ENCODE measurements around the gene HTR1D. TPM values are rescaled to one million over a fixed set of nuclear protein-coding genes. Genes with fewer than 3 reads are reported as not detected.
"Not testable (repeated sequence)": the region's sequence is repeated elsewhere in the genome, so short reads cannot be mapped to it uniquely, and the experiment has no call there.

Gene HTR1D
- polyA plus RNA-seq, 1 donor from 2014 or later, result not detected

DNA sequence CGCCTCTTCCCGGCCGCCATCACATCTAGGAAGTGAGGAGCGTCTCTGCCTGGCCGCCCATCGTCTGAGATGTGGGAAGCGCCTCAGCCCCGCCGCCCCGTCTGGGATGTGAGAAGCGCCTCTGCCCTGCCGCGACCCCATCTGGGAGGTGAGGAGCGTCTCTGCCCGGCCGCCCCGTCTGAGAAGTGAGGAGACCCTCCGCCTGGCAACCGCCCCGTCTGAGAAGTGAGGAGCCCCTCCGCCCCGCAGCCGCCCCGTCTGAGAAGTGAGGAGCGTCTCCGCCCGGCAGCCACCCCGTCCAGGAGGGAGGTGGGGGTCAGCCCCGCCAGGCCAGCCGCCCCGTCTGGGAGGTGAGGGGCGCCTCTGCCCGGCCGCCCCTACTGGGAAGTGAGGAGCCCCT, 40.1 kb upstream of the HTR1D start:
- not testable (repeated sequence) for H3K9me3 ChIP-seq (ENCODE audit: low read length); H3F3A ChIP-seq (ENCODE audit: insufficient read depth, low read length, poor library complexity, severe bottlenecking); H3K4me2 ChIP-seq (ENCODE audit: low read length); H3K27ac ChIP-seq (ENCODE audit: low read length); H4K20me1 ChIP-seq (ENCODE audit: insufficient read depth); H3K36me3 ChIP-seq (ENCODE audit: insufficient read depth, low read length); H3K79me2 ChIP-seq (replicated peaks; ENCODE audit: insufficient read depth, low read length); H3K4me3 ChIP-seq (ENCODE audit: low read length); H3K9ac ChIP-seq (ENCODE audit: low read length); H3K9me2 ChIP-seq (ENCODE audit: insufficient read depth, low read length); H3K27me3 ChIP-seq (ENCODE audit: insufficient read depth, low read depth, low read length); H2AFZ ChIP-seq (ENCODE audit: low read depth, low read length)

DNA sequence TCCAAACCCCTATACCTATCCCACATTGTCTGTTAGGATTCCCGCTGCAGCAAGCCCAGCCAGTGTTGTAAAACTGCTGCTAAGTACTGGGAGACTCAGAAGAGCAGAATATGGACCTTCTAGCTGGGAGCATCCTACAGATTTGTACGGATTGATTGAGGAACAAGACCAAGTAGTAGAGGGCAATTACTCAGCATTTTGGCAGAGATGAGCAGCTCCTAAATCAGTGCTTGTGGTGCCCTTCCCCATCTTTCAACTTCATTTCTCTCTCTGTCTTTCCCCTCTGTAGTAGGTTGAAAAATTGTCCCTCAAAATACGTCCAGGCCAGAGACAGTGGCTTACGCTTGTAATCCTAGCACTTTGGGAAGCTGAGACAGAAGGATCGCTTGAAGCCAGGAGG, 37.3 kb upstream of the HTR1D start:
- Histone ChIP-seq H3K4me3 (ENCODE audit: low read length) (no peak overlapping the region), H3K4me2 (ENCODE audit: low read length) (no peak overlapping the region), H4K20me1 (ENCODE audit: insufficient read depth) (no peaks in the 10 kb centered on the region), H3K9ac (ENCODE audit: low read length) (no peak overlapping the region), H2AFZ (ENCODE audit: low read depth, low read length) (no peak overlapping the region), H3K9me3 (ENCODE audit: low read length) (no peaks in the 10 kb centered on the region), H3F3A (ENCODE audit: insufficient read depth, low read length, poor library complexity, severe bottlenecking) (no peaks in the 10 kb centered on the region), H3K79me2 (replicated peaks; ENCODE audit: insufficient read depth, low read length) (no peaks in the 10 kb centered on the region), H3K27ac (ENCODE audit: low read length) (no peak overlapping the region), H3K36me3 (ENCODE audit: insufficient read depth, low read length) (no peaks in the 10 kb centered on the region), H3K9me2 (ENCODE audit: insufficient read depth, low read length) (no peaks in the 10 kb centered on the region), H3K27me3 (ENCODE audit: insufficient read depth, low read depth, low read length) (no peaks in the 10 kb centered on the region)
- TF ChIP-seq POLR2AphosphoS5 (IDR thresholded peaks at IDR 0.05) (no peak), TAF1 (IDR thresholded peaks at IDR 0.05; ENCODE audit: low read depth) (no peak), RAD21 (conservative IDR thresholded peaks at IDR 0.05) (no peak), SMC3 (conservative IDR thresholded peaks at IDR 0.05; ENCODE audit: poor library complexity) (no peak), EZH2 (IDR thresholded peaks at IDR 0.05; ENCODE audit: borderline replicate concordance, insufficient read depth, low read length, poor library complexity, severe bottlenecking) (no peak), EP300 (conservative IDR thresholded peaks at IDR 0.05; ENCODE audit: poor library complexity, severe bottlenecking) (no peak), MXI1 (conservative IDR thresholded peaks at IDR 0.05; ENCODE audit: poor library complexity, severe bottlenecking) (no peak)
- TF ChIP-seq, protein P1, sequence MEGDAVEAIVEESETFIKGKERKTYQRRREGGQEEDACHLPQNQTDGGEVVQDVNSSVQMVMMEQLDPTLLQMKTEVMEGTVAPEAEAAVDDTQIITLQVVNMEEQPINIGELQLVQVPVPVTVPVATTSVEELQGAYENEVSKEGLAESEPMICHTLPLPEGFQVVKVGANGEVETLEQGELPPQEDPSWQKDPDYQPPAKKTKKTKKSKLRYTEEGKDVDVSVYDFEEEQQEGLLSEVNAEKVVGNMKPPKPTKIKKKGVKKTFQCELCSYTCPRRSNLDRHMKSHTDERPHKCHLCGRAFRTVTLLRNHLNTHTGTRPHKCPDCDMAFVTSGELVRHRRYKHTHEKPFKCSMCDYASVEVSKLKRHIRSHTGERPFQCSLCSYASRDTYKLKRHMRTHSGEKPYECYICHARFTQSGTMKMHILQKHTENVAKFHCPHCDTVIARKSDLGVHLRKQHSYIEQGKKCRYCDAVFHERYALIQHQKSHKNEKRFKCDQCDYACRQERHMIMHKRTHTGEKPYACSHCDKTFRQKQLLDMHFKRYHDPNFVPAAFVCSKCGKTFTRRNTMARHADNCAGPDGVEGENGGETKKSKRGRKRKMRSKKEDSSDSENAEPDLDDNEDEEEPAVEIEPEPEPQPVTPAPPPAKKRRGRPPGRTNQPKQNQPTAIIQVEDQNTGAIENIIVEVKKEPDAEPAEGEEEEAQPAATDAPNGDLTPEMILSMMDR (IDR thresholded peaks at IDR 0.05; ENCODE audit: poor library complexity, severe bottlenecking), result no peak
- TF ChIP-seq, protein P2, sequence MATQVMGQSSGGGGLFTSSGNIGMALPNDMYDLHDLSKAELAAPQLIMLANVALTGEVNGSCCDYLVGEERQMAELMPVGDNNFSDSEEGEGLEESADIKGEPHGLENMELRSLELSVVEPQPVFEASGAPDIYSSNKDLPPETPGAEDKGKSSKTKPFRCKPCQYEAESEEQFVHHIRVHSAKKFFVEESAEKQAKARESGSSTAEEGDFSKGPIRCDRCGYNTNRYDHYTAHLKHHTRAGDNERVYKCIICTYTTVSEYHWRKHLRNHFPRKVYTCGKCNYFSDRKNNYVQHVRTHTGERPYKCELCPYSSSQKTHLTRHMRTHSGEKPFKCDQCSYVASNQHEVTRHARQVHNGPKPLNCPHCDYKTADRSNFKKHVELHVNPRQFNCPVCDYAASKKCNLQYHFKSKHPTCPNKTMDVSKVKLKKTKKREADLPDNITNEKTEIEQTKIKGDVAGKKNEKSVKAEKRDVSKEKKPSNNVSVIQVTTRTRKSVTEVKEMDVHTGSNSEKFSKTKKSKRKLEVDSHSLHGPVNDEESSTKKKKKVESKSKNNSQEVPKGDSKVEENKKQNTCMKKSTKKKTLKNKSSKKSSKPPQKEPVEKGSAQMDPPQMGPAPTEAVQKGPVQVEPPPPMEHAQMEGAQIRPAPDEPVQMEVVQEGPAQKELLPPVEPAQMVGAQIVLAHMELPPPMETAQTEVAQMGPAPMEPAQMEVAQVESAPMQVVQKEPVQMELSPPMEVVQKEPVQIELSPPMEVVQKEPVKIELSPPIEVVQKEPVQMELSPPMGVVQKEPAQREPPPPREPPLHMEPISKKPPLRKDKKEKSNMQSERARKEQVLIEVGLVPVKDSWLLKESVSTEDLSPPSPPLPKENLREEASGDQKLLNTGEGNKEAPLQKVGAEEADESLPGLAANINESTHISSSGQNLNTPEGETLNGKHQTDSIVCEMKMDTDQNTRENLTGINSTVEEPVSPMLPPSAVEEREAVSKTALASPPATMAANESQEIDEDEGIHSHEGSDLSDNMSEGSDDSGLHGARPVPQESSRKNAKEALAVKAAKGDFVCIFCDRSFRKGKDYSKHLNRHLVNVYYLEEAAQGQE (IDR thresholded peaks at IDR 0.05; ENCODE audit: borderline replicate concordance), result no peak

DNA sequence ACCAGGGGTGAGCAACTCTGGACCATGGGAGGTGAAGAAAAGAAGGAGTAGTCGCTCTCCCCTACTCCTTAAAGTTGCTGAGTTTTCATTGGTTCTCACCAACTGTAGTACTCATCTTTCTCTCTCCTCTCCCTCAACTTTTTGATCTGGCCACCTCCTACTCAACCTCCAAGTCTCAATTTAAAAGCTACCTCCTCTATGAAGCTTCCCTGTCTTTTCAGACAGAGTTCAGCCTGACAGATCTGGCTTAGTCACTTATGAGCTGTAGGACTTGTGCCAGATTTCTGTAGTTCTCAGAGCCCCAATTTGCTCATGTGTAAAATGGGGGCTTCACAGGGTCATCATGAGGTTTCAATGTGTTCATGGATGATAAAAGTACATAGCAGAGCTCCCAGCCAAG, 34.5 kb upstream of the HTR1D start:
- Histone ChIP-seq H3K79me2 (replicated peaks; ENCODE audit: insufficient read depth, low read length) (no peaks in the 10 kb centered on the region), H3K27ac (ENCODE audit: low read length) (no peak overlapping the region), H3K4me2 (ENCODE audit: low read length) (no peak overlapping the region), H3K9me3 (ENCODE audit: low read length) (no peaks in the 10 kb centered on the region), H3K9me2 (ENCODE audit: insufficient read depth, low read length) (no peaks in the 10 kb centered on the region), H3K4me3 (ENCODE audit: low read length) (no peak overlapping the region), H3K36me3 (ENCODE audit: insufficient read depth, low read length) (no peaks in the 10 kb centered on the region), H3K9ac (ENCODE audit: low read length) (no peak overlapping the region), H3F3A (ENCODE audit: insufficient read depth, low read length, poor library complexity, severe bottlenecking) (no peaks in the 10 kb centered on the region), H3K27me3 (ENCODE audit: insufficient read depth, low read depth, low read length) (no peaks in the 10 kb centered on the region), H4K20me1 (ENCODE audit: insufficient read depth) (no peaks in the 10 kb centered on the region), H2AFZ (ENCODE audit: low read depth, low read length) (no peak overlapping the region)
- no peak for TF ChIP-seq EP300 (conservative IDR thresholded peaks at IDR 0.05; ENCODE audit: poor library complexity, severe bottlenecking)
- TF ChIP-seq SMC3 (conservative IDR thresholded peaks at IDR 0.05; ENCODE audit: poor library complexity), result no peak
- no peak for TF ChIP-seq EZH2 (IDR thresholded peaks at IDR 0.05; ENCODE audit: borderline replicate concordance, insufficient read depth, low read length, poor library complexity, severe bottlenecking)
- no peak for TF ChIP-seq TAF1 (IDR thresholded peaks at IDR 0.05; ENCODE audit: low read depth)
- TF ChIP-seq, protein P2 (IDR thresholded peaks at IDR 0.05; ENCODE audit: borderline replicate concordance), result no peak
- TF ChIP-seq, protein P1 (IDR thresholded peaks at IDR 0.05; ENCODE audit: poor library complexity, severe bottlenecking), result no peak
- TF ChIP-seq RAD21 (conservative IDR thresholded peaks at IDR 0.05), result no peak
- TF ChIP-seq MXI1 (conservative IDR thresholded peaks at IDR 0.05; ENCODE audit: poor library complexity, severe bottlenecking), result no peak
- TF ChIP-seq POLR2AphosphoS5 (IDR thresholded peaks at IDR 0.05), result no peak
